ENCODE data around the gene GLI3. TPM values are rescaled to one million over a fixed set of nuclear protein-coding genes. Genes with fewer than 3 reads are reported as not detected.

GLI3 gene
- total and polyA plus RNA-seq, 2 experiments from 2014 or later = 4.0 to 5.2 TPM

DNA sequence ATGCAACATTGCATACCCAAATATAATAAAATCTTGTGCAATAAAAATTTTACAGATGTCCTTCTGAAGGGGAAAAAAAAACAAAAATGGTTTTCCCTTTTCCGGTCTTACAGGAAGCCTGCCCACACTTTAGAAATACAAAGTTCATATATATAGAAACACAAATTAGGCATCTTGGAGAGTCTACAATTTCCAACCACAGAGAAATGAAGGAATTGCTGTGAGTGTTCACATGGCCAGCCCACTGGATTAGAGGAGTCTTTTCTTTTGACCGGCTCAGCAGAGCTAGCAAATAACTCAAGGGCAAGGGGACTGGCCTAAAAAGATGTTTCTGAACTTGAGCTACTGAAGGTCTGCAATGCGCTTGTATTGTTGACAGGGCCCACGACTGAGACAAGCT, 92.4 kb downstream of the GLI3 start:
- H3K4me3 ChIP-seq = peak overlapping the region; percentile 18
- WGBS, 2 experiments (ENCODE audit: low coverage in 1 of 2, low lambda C conversion rate in 2 of 2, missing lambda C conversion rate in 2 of 2) = 34 to 36% methylated on average over 4 of the region's 4 CpGs
- peak overlapping the region; percentile 43 for H3K4me2 ChIP-seq (ENCODE audit: unreplicated experiment)
- in situ Hi-C loops (cut with MboI) = no loop called here
- H3K4me1 ChIP-seq (ENCODE audit: insufficient read depth) = peaks cover 24% of the 10 kb centered on the region
- no peaks in the 10 kb centered on the region for H4K20me1 ChIP-seq (ENCODE audit: insufficient read depth)
- H3K36me3 ChIP-seq (ENCODE audit: low read depth) = no peaks in the 10 kb centered on the region
- peak overlapping the region; percentile 50 for H3K27ac ChIP-seq
- peaks cover 14% of the 10 kb centered on the region for H3K79me2 ChIP-seq (ENCODE audit: insufficient read depth)
- TF ChIP-seq EZH2 (IDR thresholded peaks at IDR 0.05; ENCODE audit: insufficient read depth, poor library complexity, severe bottlenecking) = no peak
- no peak for TF ChIP-seq EZH2phosphoT487 (IDR thresholded peaks at IDR 0.05; ENCODE audit: insufficient read depth, low read depth)
- H3K9ac ChIP-seq = no peak overlapping the region
- H3F3A ChIP-seq (ENCODE audit: insufficient read depth) = peaks cover 22% of the 10 kb centered on the region
- no peaks in the 10 kb centered on the region for H3K9me3 ChIP-seq (ENCODE audit: low read depth)
- peak overlapping the region; percentile 22; the same call in 1 of the 2 replicates for H2AFZ ChIP-seq
- H3K27me3 ChIP-seq (replicated peaks; ENCODE audit: insufficient read depth) = no peaks in the 10 kb centered on the region
- peak; percentile 63 for DNase-seq
- no peaks in the 10 kb centered on the region for H3K9me2 ChIP-seq (ENCODE audit: insufficient read depth)

DNA sequence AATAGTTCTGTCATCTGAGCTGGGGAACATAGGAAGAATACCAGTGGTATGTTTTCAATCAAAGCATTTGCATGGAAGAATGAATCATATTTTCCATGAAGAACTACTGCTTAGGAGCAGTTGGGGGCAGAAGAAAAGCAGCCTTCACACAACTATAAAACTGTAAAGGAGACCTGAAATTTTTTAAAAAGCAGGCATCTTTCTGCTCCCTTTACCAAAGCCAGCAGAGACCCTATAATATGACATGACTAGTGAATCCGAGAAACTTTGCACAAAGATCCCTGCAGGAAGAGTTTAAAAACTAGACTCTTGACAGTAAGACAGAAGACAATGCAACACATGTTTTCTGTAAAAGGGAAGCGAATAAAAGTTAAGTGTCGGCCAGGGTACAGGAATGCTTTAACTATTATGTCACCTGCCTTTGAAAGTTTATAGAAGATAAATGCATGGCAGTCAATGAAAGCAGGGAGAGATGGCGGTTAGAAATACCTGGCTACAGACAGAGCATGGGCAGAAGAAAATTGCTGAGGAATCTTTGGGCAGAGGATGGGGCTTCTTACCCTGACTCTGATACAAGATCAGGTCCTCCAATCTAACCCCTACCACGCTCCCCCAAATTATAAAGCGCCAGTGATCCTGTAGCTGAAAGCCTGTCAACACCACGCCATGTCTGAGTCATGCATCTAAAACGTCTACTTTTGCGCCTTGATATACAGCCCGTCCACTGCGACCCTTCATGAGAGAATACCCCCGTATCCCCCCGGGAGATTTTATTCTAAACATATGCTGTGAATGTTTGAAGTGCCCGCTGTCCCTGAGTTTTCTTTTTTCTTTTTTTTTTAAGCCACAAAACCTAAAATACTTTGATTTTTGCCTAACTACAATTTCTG, 93.1 kb downstream of the GLI3 start:
- Histone ChIP-seq H3F3A (ENCODE audit: insufficient read depth) (peaks cover 22% of the 10 kb centered on the region), H3K36me3 (ENCODE audit: low read depth) (no peaks in the 10 kb centered on the region), H4K20me1 (ENCODE audit: insufficient read depth) (no peaks in the 10 kb centered on the region), H3K4me1 (ENCODE audit: insufficient read depth) (peaks cover 24% of the 10 kb centered on the region), H3K27ac (peak overlapping the region; percentile 50), H3K79me2 (ENCODE audit: insufficient read depth) (peaks cover 13% of the 10 kb centered on the region; the same call in 1 of the 2 replicates), H3K4me3 (peak overlapping the region; percentile 18), H3K9me3 (ENCODE audit: low read depth) (no peaks in the 10 kb centered on the region), H3K27me3 (replicated peaks; ENCODE audit: insufficient read depth) (no peaks in the 10 kb centered on the region), H3K9me2 (ENCODE audit: insufficient read depth) (no peaks in the 10 kb centered on the region), H3K9ac (no peak overlapping the region), H3K4me2 (ENCODE audit: unreplicated experiment) (peak overlapping the region; percentile 43), H2AFZ (0 out of 2 replicates have a peak overlapping the region, but pooled peaks have one; percentile 22)
- TF ChIP-seq EZH2 (IDR thresholded peaks at IDR 0.05; ENCODE audit: insufficient read depth, poor library complexity, severe bottlenecking) (no peak), EZH2phosphoT487 (IDR thresholded peaks at IDR 0.05; ENCODE audit: insufficient read depth, low read depth) (no peak)
- peak; percentile 87 for DNase-seq
- 35 to 37% methylated on average over 14 of the region's 14 CpGs for WGBS, 2 experiments (ENCODE audit: low coverage in 1 of 2, low lambda C conversion rate in 2 of 2, missing lambda C conversion rate in 2 of 2)
- in situ Hi-C loops (cut with MboI) = no loop called here

DNA sequence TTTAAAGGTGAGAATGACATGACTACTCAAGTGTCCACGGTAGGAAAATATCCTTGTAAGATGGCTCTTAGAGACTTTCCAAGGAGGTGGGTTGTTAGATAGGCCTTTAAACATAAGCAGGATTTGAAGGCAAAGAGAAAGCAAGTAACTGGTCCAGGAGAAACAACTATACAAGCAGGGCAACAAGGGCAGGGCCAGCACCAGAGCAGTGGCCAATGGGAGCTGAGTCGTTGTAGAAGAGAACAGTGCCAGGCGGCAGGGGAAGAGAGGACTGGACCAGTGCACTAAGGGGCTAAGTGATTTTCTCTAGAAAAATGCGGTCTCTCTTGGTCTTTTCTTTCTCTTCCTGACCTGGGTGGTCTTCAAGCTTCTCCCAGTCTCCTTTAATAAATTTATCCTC, 94.9 kb downstream of the GLI3 start:
- no peak overlapping the region for H3K27ac ChIP-seq
- no peaks in the 10 kb centered on the region for H3K36me3 ChIP-seq (ENCODE audit: low read depth)
- H3F3A ChIP-seq (ENCODE audit: insufficient read depth) = peaks cover 22% of the 10 kb centered on the region
- no peaks in the 10 kb centered on the region for H3K9me3 ChIP-seq (ENCODE audit: low read depth)
- WGBS, 2 experiments (ENCODE audit: low coverage in 1 of 2, low lambda C conversion rate in 2 of 2, missing lambda C conversion rate in 2 of 2) = 85 to 89% methylated on average over 4 of the region's 4 CpGs
- in situ Hi-C loops (cut with MboI) = no loop called here
- TF ChIP-seq EZH2 (IDR thresholded peaks at IDR 0.05; ENCODE audit: insufficient read depth, poor library complexity, severe bottlenecking) (no peak), EZH2phosphoT487 (IDR thresholded peaks at IDR 0.05; ENCODE audit: insufficient read depth, low read depth) (no peak)
- H3K4me1 ChIP-seq (ENCODE audit: insufficient read depth) = peaks cover 24% of the 10 kb centered on the region
- DNase-seq = no peak
- no peak overlapping the region for H3K4me3 ChIP-seq
- peaks cover 19% of the 10 kb centered on the region; the same call in 1 of the 2 replicates for H3K79me2 ChIP-seq (ENCODE audit: insufficient read depth)
- H3K9ac ChIP-seq = no peak overlapping the region
- H3K27me3 ChIP-seq (replicated peaks; ENCODE audit: insufficient read depth) = no peaks in the 10 kb centered on the region
- no peaks in the 10 kb centered on the region for H4K20me1 ChIP-seq (ENCODE audit: insufficient read depth)
- no peaks in the 10 kb centered on the region for H3K9me2 ChIP-seq (ENCODE audit: insufficient read depth)
- H3K4me2 ChIP-seq (ENCODE audit: unreplicated experiment) = no peak overlapping the region
- no peak overlapping the region for H2AFZ ChIP-seq

GRCh38 chr7:42139751-42140150, 97.3 kb downstream of the GLI3 start:
- Histone ChIP-seq H3K27ac (no peak overlapping the region), H3K27me3 (replicated peaks; ENCODE audit: insufficient read depth) (no peaks in the 10 kb centered on the region), H2AFZ (no peak overlapping the region), H3K4me3 (no peak overlapping the region), H4K20me1 (ENCODE audit: insufficient read depth) (no peaks in the 10 kb centered on the region), H3K9ac (no peak overlapping the region), H3K36me3 (ENCODE audit: low read depth) (no peaks in the 10 kb centered on the region), H3K9me3 (ENCODE audit: low read depth) (no peaks in the 10 kb centered on the region), H3K4me1 (ENCODE audit: insufficient read depth) (peaks cover 19% of the 10 kb centered on the region), H3K79me2 (ENCODE audit: insufficient read depth) (peaks cover 35% of the 10 kb centered on the region), H3K9me2 (ENCODE audit: insufficient read depth) (no peaks in the 10 kb centered on the region), H3F3A (ENCODE audit: insufficient read depth) (peaks cover 20% of the 10 kb centered on the region), H3K4me2 (ENCODE audit: unreplicated experiment) (no peak overlapping the region)
- in situ Hi-C loops (cut with MboI) = no loop called here
- no peak for DNase-seq
- 97 to 99% methylated on average over 4 of the region's 4 CpGs for WGBS, 2 experiments (ENCODE audit: low coverage in 1 of 2, low lambda C conversion rate in 2 of 2, missing lambda C conversion rate in 2 of 2)
- TF ChIP-seq EZH2phosphoT487 (IDR thresholded peaks at IDR 0.05; ENCODE audit: insufficient read depth, low read depth) (no peak), EZH2 (IDR thresholded peaks at IDR 0.05; ENCODE audit: insufficient read depth, poor library complexity, severe bottlenecking) (no peak)

Measured in GM23248 (cell line).